Stimulated activated CD4-positive, alpha-beta T cell treated with anti-CD3 and anti-CD28 coated beads, Interleukin-4, amount 100 ng/mL, for 48 hours (primary cell): ENCODE measurements around the gene ADGRF1.
"Not testable (repeated sequence)": the region's sequence is repeated elsewhere in the genome, so short reads cannot be mapped to it uniquely, and the experiment has no call there.

ENCODE experiments used
- DNase-seq, 2 donors: peaks; one replicate each; pipeline ENCODE4 v3.0.0-alpha.2; 2020; ENCODE audit warnings: low read depth in 2 of 2

Gene ADGRF1

DNA sequence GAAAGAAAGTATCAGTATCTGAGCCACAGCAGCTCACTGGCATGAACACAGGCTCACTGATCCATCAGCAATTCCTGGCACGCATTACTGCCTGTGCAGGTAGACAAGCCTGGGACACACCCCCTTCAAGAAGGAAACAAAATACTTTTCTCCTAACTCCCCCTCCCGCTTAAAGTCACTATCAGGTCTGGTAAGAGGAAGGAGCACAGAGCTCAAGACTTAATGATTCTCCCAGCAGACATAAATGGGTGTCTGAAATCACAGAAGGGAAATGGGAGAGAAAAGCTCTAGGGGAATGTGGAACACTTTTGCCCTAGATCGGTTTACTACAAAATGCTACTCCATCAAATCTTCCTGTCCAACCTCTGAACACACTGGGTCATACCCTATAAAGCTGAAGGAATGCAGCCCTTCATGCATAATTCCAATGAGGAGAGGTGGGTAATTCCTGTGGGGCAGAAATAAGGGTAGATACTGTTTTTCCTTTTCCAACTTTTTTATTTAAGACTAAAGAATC, at the start of gene ADGRF1:
TSS of gene ADGRF1 (minus strand) at position 58 of the 517 bp plus-strand sequence. CDS start 13,271 bp downstream, outside the sequence.
- DNase-seq = no peak

DNA sequence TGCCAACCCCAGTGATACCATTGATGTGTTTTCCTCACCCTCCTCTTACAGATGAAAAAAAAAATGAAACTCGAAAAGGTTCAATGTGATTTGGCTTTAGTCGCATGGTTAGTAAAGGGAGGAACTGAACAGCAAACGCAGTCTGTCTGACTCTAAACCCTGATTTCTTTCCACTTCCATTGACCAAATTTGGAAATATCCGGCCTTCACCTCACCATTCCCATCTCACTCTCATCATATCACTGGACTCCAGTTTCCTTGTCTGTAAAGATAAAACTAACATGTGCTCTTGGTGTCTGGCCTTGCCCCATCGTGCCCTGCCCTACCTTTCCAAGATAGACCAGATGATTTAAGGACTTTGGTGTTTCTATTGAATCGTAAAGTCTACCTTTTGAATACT, 48.7 kb upstream of the ADGRF1 start:
- no peak for DNase-seq

DNA sequence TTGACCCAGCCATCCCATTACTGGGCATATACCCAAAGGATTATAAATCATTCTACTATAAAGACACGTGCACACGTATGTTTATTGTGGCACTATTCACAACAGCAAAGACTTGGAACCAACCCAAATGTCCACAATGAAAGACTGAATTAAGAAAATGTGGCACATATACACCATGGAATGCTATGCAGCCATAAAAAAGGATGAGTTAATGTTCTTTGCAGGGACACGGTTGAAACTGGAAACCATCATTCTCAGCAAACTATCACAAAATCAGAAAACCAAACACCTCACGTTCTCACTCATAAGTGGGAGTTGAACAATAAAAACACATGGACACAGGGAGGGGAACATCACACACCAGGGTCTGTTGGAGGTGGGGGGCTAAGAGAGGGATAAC, 47.3 kb upstream of the ADGRF1 start:
- DNase-seq = not testable (repeated sequence)

DNA sequence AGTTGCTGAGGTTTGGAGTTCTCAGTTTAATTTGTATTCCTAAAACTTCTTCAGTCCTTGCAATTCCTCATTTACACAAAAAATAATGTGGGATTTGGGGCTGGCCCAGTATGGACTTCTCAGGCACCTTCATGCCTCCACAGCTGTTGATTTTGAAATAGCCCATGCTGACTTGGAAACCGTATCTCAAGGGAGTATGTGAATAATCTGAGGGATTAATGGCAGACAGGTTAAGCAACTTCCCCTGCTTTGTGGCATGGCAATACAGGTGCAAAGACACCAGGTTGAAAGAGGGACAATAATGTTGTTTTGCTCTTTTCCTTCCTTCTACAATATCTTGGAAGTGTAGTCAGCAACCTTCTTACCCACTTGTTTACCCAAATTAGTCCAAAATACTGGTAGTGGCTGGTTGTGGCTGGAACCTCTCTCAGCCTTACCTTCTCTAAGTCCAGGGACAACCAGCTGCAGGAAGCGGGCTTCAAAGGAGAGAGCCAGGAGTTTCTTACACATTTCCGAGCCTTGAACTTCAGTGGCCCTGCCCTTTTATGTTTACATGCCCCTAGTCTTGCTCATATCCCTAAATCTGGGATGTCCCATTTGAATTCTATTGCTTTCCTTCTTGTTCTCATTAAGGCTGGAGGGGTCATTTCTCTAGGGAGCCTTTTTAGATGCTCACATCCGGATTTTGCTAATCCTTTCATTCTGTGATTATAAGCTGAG, 44.1 kb upstream of the ADGRF1 start:
- no peak for DNase-seq

DNA sequence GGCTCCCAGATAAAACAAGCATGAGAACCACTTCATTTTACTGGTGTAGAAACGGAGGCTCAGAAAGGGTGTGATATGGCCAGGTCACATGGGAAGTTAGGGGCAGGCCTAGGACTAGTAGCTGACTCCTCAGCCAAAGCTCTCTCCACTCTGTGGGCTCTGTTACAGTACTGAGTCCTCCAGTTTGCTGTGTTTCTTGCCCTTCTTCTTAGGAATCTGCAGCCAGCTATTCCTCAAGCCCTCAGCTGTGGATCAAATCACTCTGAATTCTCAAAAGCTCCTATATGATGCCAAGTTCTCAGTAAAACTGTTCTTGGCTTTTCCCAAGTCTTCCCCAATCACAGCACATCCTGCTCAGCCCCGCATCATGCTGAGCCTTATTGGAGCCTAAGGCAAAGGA, 42.5 kb upstream of the ADGRF1 start:
- DNase-seq = no peak

DNA sequence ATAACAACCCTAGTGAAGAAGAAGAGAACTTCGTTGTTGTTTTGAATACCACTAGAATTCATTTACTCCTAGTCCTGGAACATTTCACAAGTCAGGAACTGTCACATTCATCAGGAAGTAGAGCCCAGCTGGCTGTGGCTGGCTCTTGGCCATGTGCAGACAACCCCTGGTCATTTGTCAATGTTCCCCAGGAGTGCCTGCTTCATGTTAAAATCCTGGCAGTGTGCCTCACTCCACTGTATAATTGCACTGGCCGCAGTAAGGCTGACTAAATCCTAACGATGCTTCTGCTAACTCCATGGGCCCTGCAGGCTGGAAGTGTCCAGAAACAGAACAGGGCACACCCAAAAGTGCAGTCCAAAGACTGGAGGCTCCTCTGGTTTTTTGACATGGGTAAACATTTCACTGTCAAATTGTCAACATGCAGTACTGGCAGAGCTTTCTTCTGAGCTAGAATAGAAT, 41.5 kb upstream of the ADGRF1 start:
- DNase-seq = no peak

DNA sequence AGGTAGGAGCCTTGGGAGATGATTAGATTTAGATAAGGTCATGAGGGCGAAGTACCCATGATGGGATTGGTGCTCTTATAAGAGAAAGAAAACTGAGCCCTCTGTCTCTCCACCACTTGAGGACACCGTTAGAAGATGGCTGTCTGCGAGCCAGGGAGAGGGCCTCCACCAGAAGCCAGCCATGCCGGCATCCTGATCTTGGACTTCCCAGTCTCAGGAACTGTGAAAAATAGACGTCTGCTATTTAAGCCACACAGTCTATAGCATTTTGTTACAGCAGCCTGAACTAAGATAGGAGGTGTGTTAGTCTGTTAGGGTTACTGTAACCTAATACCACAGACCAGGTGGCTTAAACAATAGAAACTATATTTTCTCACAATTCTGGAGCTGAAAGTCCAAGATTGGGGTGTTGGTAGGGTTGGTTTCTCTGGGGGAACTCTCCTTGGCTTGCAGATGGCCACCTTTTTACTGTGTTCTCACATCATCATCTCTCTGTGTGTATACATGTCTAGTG, 38.0 kb upstream of the ADGRF1 start:
- no peak for DNase-seq

DNA sequence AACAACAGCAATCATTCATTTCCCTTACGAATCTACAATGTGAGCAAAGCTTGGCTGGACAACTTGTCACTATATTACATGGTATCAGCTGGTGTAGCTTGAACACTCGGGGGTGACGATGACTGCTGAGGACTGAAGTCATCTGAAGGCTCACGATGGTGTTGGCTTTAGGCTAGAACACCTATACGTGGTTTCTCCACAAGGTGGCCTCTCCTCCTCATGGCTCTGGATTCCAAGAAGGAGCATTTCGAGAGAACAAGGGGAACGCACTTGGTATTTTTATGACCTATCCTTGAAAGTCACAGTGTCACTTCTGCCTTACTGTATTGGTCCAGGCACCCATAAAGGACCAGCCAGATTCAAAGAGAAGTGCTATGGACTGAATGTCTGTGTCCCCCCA, 37.5 kb upstream of the ADGRF1 start:
- DNase-seq = no peak

DNA sequence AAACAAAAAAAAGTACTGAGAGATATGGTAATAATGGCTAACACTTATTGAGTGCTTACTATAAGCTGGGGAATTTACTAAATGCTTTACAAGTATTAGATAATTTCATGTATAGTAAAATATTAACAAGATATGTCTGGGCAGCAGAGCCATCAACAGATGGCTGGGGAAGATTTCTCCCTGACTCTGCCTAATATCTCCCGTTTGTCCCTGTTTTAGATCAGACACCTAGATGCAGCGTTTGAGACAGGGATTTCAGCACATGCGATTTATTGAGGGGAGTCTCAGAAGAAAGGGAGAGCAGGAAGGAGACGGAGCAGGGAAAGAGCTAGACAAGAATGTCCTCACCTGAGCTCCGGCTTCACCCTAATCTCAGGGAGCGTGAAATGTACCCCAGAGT, 36.9 kb upstream of the ADGRF1 start:
- DNase-seq = no peak

DNA sequence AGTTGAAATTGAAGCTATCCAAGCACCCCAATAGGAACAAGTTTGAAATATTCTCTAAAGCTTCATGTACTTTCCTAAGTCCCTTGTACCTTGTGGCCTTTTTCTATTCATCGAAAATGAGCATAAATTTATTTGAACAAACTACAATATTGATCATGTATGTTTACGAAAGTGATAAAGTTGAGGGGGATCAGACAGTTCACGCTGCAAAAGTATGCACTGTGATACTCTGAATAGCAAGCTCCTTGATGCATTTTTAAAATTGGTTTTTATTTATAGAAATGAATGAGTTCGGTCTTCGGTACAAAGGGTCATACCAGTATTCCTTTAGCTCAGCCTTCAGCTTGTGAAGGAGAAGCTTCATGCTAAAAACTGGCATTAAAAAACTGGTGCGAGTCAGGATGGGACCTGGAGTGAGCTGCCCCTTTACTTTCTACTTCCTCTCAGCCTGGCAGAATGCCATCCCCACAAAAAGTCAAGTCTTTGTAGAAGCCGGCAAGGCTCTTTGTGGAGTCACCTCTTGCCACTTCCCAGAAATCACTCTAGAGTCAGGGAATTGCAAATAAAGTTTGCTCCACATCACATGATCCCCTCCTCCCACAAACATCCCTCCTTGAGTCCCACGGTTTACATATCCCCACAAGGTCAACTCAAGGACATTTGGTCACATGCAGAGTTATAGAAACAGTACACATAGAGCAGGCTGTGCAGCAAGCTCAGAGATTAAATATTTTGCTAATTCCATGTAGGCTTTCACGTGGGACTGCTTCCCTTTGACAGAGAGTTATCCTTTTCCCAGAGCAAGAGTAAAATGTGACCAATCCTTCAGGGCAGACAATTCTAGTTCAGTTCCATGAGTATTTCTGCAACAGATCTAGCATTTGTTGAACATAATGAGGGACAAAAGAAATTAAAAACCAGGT, 34.6 kb upstream of the ADGRF1 start:
- DNase-seq = no peak

DNA sequence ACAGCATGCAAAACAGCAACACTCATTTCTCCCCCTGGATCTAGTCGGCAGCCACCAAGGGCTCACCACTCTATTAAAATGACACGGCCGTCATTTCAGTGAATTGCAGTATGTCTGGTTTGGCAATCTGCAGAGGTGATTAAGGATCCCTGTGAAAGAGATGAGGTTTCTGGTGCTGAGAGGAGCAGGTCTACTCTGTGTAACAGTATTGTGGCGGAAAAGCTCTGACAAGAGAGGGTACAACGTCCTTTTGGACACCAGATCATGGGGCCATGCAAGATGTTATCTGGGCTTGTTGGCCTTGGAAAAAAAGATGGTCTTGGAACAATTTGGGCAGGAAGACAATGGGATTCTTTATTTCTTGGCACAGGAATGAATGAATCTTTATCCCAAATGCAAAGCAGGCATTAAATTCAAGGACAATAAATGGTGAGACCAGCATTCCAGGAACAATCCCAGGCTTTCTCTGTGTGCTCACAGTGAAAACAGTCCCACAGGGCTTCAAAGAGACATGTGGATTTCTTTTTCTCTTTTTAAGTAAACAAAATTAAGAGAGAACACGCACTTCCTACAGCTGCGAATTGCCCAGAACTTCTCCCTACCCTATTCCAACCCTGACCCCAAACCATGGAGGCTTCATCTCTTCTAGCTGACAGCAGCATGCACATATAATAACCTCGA, 33.7 kb upstream of the ADGRF1 start:
- no peak for DNase-seq

DNA sequence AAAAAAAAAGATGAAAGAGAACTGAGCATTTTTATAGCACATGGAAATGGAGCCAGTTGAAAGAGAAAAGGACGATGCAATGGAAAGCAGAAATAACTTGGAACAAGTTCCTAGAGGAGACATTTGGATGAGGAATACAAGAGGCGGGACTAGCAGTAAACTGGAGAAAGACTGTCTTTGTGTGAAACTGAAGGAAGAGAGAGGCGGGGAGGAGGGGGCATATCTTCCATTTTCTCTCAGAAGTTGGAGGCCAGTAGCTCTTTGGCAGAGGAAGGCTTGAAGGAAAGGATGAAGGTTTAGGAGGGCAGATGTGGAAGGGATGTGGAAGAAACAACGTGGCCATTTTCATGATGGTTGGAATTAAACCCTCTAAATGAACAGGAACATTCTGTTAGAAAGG, 33.0 kb upstream of the ADGRF1 start:
- DNase-seq = no peak

DNA sequence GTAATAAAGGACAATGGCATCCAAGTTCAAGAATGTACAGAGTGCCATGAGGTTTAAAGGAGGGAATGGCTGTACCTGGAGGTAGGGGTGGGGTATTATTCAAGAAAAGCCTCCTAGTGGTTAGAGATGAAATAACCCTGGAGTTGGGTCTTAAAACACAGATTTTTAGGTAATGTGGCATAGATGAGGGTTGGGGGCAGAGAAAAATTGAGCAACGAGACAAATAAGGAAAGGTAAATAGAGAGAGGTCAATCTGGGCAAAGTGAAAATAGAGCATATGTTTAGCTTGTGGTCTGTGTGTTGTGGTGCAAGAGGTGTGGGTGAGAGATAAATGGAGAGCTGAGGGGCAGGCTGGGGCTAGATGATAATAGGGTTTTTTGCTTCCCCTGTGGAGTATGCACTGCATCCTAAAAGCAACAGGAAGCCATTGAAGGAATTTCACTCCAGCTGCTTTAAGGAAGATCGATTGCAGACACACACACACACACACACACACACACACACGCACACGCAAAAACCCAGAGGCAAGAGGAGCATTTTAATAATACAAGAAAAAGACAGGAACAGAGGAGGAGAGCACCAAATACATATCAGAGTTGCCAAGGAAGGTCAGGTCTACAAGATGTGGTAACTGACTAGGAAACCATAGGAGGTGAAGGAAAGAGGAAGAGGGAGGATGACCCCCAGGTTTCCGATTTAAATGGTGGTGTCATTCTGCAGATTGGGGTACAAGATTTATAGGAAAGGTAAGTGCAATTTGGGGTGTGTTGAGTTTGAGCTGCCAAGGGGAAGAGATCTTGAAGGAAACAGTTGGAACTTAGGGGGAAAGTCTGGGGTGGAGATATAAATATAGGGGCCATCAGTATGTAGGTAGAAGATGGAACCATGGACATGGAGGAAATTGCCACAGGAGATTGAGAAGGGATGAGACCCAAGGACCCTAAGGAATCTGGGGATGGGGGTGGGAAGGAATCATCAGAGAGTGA, 31.3 kb upstream of the ADGRF1 start:
- DNase-seq = no peak

DNA sequence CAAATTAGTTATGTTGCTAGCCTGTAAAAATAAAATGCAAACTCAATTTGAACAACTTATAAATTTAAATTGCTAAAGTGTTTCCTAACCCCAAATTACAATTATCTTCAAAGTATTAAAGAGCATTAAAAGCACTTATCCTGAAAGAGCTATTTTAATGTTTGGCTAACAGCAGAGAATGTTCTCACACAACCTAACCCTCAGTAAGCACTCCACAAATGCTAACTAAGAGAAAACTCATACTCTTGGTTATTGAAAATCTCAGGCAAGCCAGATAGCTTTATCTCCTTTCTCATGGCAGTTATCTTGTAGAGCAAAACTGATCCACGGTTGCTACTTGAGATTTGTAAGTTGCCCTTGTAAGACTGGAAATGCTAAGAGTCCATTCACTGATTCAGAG, 30.5 kb upstream of the ADGRF1 start:
- DNase-seq = no peak

DNA sequence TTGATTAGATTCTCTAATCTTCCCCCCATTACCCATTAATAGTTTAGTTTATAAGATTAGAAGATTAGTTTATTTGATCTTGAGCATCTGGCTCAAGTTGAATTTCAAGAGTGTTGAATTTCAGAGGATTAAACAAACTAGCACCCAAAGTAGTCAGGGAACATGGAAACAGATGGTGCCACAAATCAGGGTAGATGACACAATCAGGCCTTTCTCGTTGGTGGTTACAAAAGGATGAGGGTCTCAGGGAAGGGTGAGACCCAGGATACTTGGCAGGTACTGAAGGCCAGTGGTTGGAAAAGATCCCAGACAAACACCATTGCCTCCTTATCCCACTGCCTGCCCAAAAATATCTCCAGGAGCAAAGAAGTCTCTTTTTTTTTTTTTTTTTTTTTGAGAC, 29.5 kb upstream of the ADGRF1 start:
- no peak for DNase-seq

DNA sequence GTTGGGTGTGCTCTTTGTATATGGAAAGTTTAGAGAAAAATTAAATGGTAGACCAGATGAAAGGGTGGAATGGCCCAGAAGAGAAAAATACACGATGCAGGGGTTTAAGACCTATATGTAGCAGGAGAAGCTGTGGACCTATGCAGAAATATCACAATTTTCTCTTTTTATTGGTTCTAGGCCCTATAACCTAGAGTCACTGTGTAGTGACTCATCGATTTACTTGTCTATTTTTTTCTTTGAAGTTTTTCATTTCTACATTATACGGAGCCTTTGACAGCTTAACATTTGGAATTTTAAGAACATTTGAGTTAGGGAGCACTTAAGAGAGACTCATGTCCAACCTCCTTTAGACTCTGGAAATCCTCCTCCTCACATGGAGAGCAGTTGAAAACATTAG, 28.3 kb upstream of the ADGRF1 start:
- no peak for DNase-seq

DNA sequence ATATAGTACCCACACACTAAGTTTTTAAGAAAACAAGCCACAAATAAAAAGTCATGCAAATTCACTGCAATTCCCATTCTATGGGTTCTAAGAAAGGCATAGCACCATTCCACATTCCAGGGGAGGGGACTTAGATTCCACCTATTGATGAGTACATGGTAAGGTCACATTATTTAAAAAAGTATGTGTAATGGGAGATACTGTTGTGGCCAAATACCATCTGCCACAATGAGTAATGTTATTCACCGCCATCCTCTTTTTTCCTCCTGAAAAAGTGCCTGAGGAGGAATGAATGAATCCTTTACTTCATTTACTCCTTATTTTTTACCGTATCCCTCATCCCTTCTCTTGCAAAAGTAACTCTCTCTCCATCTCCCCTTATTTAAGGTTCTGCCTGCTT, 27.0 kb upstream of the ADGRF1 start:
- no peak for DNase-seq

DNA sequence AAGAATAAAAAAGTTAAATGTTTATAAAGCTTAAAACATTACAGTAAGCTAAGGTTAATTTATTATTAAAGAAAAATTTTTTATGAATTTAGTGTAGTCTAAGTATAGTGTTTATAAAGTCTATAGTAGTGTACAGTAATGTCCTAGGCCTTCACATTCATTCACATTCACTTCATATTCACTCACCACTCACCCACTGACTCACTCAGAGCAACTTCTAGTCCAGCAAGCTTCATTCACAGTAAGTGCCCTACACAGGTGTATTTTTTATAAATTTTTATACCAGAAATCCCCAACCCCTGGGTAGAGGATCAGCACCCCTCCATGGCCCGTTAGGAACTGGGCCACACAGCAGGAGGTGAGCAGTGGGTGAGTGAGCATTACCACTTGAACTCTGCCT, 24.3 kb upstream of the ADGRF1 start:
- no peak for DNase-seq

DNA sequence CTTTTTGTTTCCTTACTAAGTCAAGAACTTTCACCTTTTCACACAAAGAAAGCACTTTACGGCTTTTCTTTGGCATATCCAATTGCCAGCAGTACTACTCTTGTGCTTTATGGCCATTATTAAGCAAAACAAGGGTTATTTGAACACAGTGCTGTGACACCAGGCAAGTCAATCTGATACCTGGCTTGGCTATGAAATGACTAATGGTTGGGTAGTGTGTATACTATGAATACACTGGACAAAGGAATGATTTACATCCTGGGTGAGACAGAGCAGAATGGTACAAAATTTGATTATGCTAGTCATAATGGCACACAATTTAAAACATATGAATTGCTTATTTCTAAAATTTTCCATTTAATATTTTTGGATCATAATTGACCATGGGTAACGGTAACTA, 22.1 kb upstream of the ADGRF1 start:
- no peak for DNase-seq

DNA sequence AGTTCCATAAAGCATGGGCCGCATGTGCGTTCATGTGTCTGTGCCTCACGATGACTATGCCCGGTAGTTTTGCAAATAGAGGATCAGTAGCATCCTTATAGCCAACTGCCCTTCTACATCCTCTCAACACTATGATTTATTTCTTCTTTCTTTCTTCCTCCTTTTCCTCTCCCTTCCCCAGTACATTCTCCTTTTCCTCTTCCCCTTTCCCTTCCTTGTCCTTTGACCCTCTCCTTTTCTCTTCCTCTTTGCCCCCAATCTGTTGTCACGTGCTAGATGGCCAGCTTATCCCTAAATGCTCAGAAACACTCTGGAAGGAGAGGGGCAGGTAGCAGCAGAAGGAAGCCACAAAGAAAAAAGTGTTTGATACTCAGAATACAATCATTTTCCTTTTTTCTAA, 20.2 kb upstream of the ADGRF1 start:
- DNase-seq = no peak
